Ovary (tissue), 9 donors: ENCODE data around the gene CROCC2. TPM values are rescaled to one million over a fixed set of nuclear protein-coding genes. Genes with fewer than 3 reads are reported as not detected.
A peak's percentile ranks its signal among the peaks of the same experiment; 100 is the strongest.

Experiments
- DNase-seq, 5 donors: peaks; one replicate each; pipeline ENCODE4 v3.0.0-alpha.2; 2019 to 2020
- H3K27ac ChIP-seq, 2 donors: fragments of 200-600 bp; one replicate each; pipeline versions ENCODE4 v1.5.1 to v1.8.0; 2019 to 2022
- H3K27me3 ChIP-seq: fragments of 200-600 bp; one replicate; pipeline ENCODE4 v1.8.0; 2022
- H3K36me3 ChIP-seq: fragments of 200-600 bp; sonication (generic); one replicate; pipeline ENCODE4 v1.5.1; 2019
- H3K4me1 ChIP-seq: one replicate; pipeline ENCODE4 v1.8.1; 2013; ENCODE audit warnings: mild to moderate bottlenecking, moderate library complexity; ENCODE audit not compliant: insufficient read depth
- H3K4me3 ChIP-seq: fragments of 200-600 bp; sonication (generic); one replicate; pipeline ENCODE4 v1.5.1; 2017
- H3K9me3 ChIP-seq, 2 donors: fragments of 200-600 bp in 1 of 2; sonication (generic) in 1 of 2; one replicate each; pipeline versions ENCODE4 v1.5.1 to v1.8.1; 2013 to 2019; ENCODE audit warnings: mild to moderate bottlenecking in 1 of 2, moderate library complexity in 1 of 2
- EP300 ChIP-seq: sonication (generic); formaldehyde crosslinking; IDR thresholded peaks from one replicate; pipeline ENCODE4 v1.6.1; 2017; ENCODE audit warnings: antibody characterized with exemption
- POLR2A ChIP-seq: fragments of 450-650 bp; IDR thresholded peaks from one replicate; pipeline ENCODE4 v1.6.1; 2017; ENCODE audit warnings: antibody characterized with exemption, mild to moderate bottlenecking, moderate library complexity
- WGBS, 3 donors: extraction: QIAGEN DNeasy Blood & Tissue Kit in 1 of 3; methylation state at CpG; one replicate each; pipeline versions ENCODE4 v1.1.5 to v1.1.7; 2013 to 2017; 5-methylcytosine and 5-hydroxymethylcytosine counted together
- intact Hi-C, 4 donors: fragments of 100-400 bp; cut with DNase I; formaldehyde crosslinking; loops; one replicate each; pipeline versions ENCODE4 v1.11.0 to v1.15.1; 2022 to 2023
- polyA plus RNA-seq, 2 donors: library from polyadenylated mRNA; stranded (reverse); fragments of 200-250 nt in 1 of 2; fragments of 350-450 nt in 1 of 2; fragmentation: Illumina TruSeq in 1 of 2; extraction: RNeasy Lipid Tissue Mini Kit (QIAGEN cat#74804) in 1 of 2; gene quantifications; one replicate each; pipeline ENCODE4 v1.2.3, GENCODE V29; 2013 to 2014
- total RNA-seq, 7 donors: library from RNA; depleted of rRNA in 2 of 7; stranded (reverse); fragments of >200 nt in 2 of 7; fragmentation: NEBNext Ultra II Directional in 3 of 7; extraction: Animal tissue kit (Norgen Biotek cat#: 25700) in 3 of 7; gene quantifications; one replicate each; pipeline versions ENCODE4 v1.1.0 to v1.2.4, GENCODE V29; 2016 to 2023
- TF ChIP-seq, protein P1 (sequence below), 3 donors: fragments of 450-650 bp in 2 of 3; fragments of 200-600 bp in 1 of 3; IDR thresholded peaks; one replicate each; pipeline versions ENCODE4 v1.5.1 to v1.8.0; 2016 to 2022; ENCODE audit warnings: antibody characterized with exemption in 3 of 3, mild to moderate bottlenecking in 1 of 3
- donor health status: DM: no; HTN: no; CAD: no; lungs with moderate emphysema.
- donor health status: DM: no; HTN: no; CAD: no.
- donor health status: Bipolar disorder and iron deficiency.
- donor health status: DM: yes; HTN: yes; CAD: no.
- donor health status: DM: no; HTN: no; CAD: no.
- donor health status: DM: yes; HTN: yes; CAD: no.

CROCC2 gene
- total and polyA plus RNA-seq, 9 donors = 0.15 to 6.1 (median 1.5) TPM; not detected in 1

- no peaks in the 10 kb centered on the region for H3K9me3 ChIP-seq
- peak overlapping the region; percentile 37 to 87 for H3K27ac ChIP-seq
- intact Hi-C loops = loop anchor here in 2 of 4 donors (5.0 kb wide), 2 partner anchors 34 to 849 kb away; partner anchors contain the start of gene SNED1 (in 1 of the 2)
- H3K4me1 ChIP-seq = peaks cover 33% of the 10 kb centered on the region
- H3K4me3 ChIP-seq = no peak overlapping the region
- H3K27me3 ChIP-seq = no peaks in the 10 kb centered on the region
- 95 to 99% (median 98%) methylated on average over 30 to 33 of the region's 33 CpGs for WGBS, 3 donors
- no peaks in the 10 kb centered on the region for H3K36me3 ChIP-seq
- peak in 3 of 5 donors; percentile 43 to 71 (median 54) for DNase-seq
- TF ChIP-seq POLR2A (no peak), EP300 (no peak)
- TF ChIP-seq, protein P1, sequence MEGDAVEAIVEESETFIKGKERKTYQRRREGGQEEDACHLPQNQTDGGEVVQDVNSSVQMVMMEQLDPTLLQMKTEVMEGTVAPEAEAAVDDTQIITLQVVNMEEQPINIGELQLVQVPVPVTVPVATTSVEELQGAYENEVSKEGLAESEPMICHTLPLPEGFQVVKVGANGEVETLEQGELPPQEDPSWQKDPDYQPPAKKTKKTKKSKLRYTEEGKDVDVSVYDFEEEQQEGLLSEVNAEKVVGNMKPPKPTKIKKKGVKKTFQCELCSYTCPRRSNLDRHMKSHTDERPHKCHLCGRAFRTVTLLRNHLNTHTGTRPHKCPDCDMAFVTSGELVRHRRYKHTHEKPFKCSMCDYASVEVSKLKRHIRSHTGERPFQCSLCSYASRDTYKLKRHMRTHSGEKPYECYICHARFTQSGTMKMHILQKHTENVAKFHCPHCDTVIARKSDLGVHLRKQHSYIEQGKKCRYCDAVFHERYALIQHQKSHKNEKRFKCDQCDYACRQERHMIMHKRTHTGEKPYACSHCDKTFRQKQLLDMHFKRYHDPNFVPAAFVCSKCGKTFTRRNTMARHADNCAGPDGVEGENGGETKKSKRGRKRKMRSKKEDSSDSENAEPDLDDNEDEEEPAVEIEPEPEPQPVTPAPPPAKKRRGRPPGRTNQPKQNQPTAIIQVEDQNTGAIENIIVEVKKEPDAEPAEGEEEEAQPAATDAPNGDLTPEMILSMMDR (IDR thresholded peaks at IDR 0.05) = no peak
These were observed 57.1 kb downstream of the CROCC2 start for GRCh38 chr2:240963065-240963867.

DNA sequence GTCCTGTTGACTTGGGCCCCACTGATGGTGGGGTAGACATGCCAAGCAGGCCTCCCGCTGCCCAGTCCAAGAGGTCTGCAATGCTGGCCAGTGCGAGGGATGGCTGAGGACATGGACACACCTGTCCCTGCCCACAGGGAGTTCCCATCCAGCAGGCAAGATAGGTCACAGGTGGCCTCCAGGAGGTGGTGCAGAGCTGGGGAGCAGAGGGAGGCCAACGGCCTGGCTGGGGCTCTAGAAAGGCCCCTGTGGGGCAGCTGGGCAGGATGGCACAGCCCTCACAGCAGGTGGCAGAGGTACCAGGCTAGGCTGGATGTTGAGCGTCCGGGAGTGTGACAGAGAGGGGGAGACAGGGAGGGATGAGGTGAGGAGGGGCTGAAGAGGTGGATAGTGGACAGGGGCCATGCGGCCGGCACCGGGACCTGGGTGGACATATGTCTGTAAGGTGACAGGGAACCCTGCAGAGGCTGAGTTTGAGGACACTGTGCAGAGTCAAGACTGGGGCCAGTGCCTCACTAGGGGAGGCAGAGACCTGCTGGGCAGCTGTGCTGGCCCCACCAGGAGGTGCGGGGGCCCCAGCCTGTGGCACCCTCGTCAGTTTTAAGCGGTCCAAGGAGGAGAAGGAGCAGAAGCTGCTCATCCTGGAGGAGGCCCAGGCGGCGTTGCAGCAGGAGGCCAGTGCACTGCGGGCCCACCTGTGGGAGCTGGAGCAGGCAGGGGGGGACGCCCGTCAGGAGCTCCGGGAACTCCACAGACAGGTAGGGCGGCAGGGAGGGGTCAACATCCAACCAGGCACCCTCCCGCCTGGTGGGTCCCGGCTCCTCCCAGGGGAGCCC lies 58.0 kb downstream of the CROCC2 start:
- no peaks in the 10 kb centered on the region for H3K9me3 ChIP-seq
- TF ChIP-seq POLR2A (no peak), EP300 (no peak)
- TF ChIP-seq, protein P1 (IDR thresholded peaks at IDR 0.05) = no peak
- H3K27me3 ChIP-seq = no peaks in the 10 kb centered on the region
- peak in 4 of 5 donors; percentile 25 to 58 (median 45) for DNase-seq
- H3K4me1 ChIP-seq = peaks cover 31% of the 10 kb centered on the region
- intact Hi-C loops = loop anchor here in 2 of 4 donors (5.0 kb wide), 2 partner anchors 33 to 848 kb away; partner anchors contain the start of gene SNED1 (in 1 of the 2)
- WGBS, 3 donors = 96 to 98% (median 96%) methylated on average over 20 of the region's 20 CpGs
- H3K36me3 ChIP-seq = no peaks in the 10 kb centered on the region
- peak overlapping the region in 1 of 2 donors; percentile 87 for H3K27ac ChIP-seq
- H3K4me3 ChIP-seq = no peak overlapping the region

DNA sequence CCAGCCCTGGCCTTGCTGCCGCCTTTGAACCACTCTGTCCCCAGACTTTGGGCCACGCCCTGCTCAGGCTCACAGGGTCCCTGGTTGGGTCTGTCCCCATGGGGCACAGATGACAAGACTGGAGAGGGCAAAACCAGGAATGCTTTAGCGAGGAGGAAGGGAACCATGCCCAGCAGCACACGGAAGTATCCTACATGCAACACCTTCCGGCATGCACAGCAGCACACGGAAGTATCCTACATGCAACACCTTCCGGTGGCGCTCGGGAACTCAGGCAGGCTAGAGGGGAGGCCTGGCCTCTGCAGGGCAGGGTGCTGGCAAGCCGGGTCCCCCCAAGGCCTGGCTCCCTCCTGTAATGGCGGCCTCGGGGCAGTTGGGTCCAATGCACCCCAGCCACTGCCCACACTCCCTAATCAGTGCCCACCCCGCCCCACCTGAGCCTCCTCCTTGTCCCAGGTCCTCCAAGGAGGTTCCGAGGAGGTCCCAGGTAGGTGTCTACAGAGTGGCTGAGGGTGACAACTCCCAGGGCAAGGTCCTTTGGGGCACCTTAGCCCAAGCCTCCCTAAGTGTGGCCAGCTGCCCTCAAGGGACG lies 58.7 kb downstream of the CROCC2 start:
- peak in 4 of 5 donors; percentile 26 to 44 (median 36) for DNase-seq
- no peaks in the 10 kb centered on the region for H3K27me3 ChIP-seq
- intact Hi-C loops = loop anchor here in 2 of 4 donors (5.0 kb wide), 2 partner anchors 33 to 848 kb away; partner anchors contain the start of gene SNED1 (in 1 of the 2)
- peaks cover 27% of the 10 kb centered on the region for H3K4me1 ChIP-seq
- WGBS, 3 donors = 90 to 96% (median 96%) methylated on average over 15 of the region's 15 CpGs
- no peaks in the 10 kb centered on the region for H3K9me3 ChIP-seq
- H3K27ac ChIP-seq = no peak overlapping the region
- TF ChIP-seq POLR2A = no peak
- no peak for TF ChIP-seq EP300
- TF ChIP-seq, protein P1 (IDR thresholded peaks at IDR 0.05) = no peak
- H3K4me3 ChIP-seq = no peak overlapping the region
- no peaks in the 10 kb centered on the region for H3K36me3 ChIP-seq

DNA sequence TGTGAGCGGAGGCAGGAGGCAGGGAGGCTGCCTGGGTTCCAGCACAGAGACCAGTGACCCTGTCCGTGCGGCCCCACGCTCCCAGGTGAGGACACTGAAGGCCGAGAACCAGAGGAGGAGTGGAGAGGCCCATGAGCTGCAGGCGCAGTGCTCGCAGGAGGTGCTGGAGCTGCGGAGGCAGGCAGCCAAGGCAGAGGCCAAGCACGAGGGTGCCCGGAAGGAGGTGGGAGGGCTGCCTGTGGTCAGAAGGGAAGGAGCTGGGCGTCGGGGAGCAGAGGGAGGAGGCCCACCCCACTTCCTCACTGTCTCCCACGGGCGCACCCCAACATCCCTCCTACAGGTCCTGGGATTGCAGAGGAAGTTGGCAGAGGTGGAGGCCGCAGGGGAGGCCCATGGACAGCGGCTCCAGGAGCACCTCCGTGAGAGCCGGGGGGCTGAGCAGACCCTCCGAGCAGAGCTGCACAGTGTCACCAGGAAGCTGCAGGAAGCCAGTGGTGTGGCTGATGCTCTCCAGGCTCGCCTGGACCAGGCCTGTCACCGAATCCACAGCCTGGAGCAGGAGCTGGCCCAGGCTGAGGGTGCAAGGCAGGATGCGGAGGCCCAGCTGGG lies 59.3 kb downstream of the CROCC2 start:
- H3K27me3 ChIP-seq = no peaks in the 10 kb centered on the region
- H3K9me3 ChIP-seq = no peaks in the 10 kb centered on the region
- H3K4me3 ChIP-seq = no peak overlapping the region
- no peak overlapping the region for H3K27ac ChIP-seq
- TF ChIP-seq POLR2A = no peak
- TF ChIP-seq, protein P1 (IDR thresholded peaks at IDR 0.05) = no peak
- TF ChIP-seq EP300 = no peak
- H3K4me1 ChIP-seq = peaks cover 21% of the 10 kb centered on the region
- intact Hi-C loops = no loop called here
- DNase-seq = peak in 3 of 5 donors; percentile 43 to 62 (median 47)
- 75 to 80% (median 76%) methylated on average over 22 of the region's 22 CpGs for WGBS, 3 donors
- H3K36me3 ChIP-seq = no peaks in the 10 kb centered on the region
